Suprapubic skin (tissue), 4 donors: ENCODE measurements around the gene LASP1.
"Not testable (repeated sequence)": the region's sequence is repeated elsewhere in the genome, so short reads cannot be mapped to it uniquely, and the experiment has no call there.

Experiments used
- CTCF ChIP-seq, 2 donors: fragments of 200-600 bp in 1 of 2; fragments of 450-650 bp in 1 of 2; sonication (generic) in 1 of 2; IDR thresholded peaks; one replicate each; pipeline ENCODE4 v1.5.1; 2016 to 2019; ENCODE audit warnings: antibody characterized with exemption in 2 of 2, mild to moderate bottlenecking in 1 of 2, moderate library complexity in 1 of 2
- EP300 ChIP-seq: sonication (generic); formaldehyde crosslinking; IDR thresholded peaks from one replicate; pipeline ENCODE4 v1.6.1; 2017; ENCODE audit warnings: antibody characterized with exemption
- POLR2A ChIP-seq, 2 donors: fragments of 450-650 bp; IDR thresholded peaks; one replicate each; pipeline ENCODE4 v1.6.1; 2017; ENCODE audit warnings: antibody characterized with exemption in 2 of 2, mild to moderate bottlenecking in 2 of 2, moderate library complexity in 2 of 2
- POLR2AphosphoS5 ChIP-seq, 3 donors: sonication (generic); formaldehyde crosslinking; IDR thresholded peaks; one replicate each; pipeline ENCODE4 v1.6.1; 2017; ENCODE audit warnings: antibody characterized with exemption in 3 of 3

DNA sequence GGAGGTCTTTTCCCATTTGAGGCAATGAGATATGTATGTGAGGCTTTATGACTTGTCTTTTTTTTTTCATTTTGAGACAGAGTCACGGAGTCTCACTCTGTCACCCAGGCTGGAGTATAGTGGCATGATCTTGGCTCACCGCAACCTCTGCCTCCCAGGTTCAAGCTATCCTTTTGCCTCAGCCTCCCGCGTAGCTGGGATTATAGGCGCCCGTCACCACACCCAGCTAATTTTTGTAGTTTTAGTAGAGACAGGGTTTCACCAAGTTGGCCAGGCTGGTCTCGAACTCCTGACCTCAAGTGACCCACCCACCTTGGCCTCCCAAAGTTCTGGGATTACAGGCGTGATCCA lies 41.8 kb downstream of the LASP1 start:
- not testable (repeated sequence) for TF ChIP-seq CTCF (IDR thresholded peaks at IDR 0.05); POLR2AphosphoS5 (IDR thresholded peaks at IDR 0.05); POLR2A (IDR thresholded peaks at IDR 0.05); EP300
